ENCODE measurements around the gene PCYOX1L. TPM values are rescaled to one million over a fixed set of nuclear protein-coding genes. Genes with fewer than 3 reads are reported as not detected.

PCYOX1L gene
- polyA plus RNA-seq, 1 donor from 2014 or later: 21.1 TPM

DNA sequence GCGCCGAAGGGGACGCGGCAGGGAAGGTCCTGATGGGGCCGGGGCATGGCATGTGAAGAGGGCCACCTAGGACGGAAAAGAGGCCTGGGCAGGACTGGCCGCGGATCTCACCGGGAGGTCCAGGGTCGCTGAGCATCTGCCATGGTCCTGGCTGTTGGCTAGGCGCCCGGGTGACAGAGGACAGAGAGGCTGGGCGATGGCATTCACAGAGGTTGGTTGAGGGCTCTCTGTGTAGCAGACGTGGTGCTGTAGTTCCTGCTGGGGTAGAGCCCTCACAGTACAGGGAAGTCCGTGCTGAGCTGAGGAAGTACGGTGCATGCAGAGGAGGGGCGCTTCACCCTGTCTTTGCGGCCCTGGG is 427 bp downstream of the PCYOX1L start:
- peak overlapping the region; percentile 83 for H3K4me3 ChIP-seq (ENCODE audit: low read length)
- no peaks in the 10 kb centered on the region for H3K79me2 ChIP-seq (replicated peaks; ENCODE audit: insufficient read depth, low read length)
- H2AFZ ChIP-seq (ENCODE audit: low read depth, low read length): peak overlapping the region; percentile 69
- H4K20me1 ChIP-seq (ENCODE audit: insufficient read depth): no peaks in the 10 kb centered on the region
- H3K27me3 ChIP-seq (ENCODE audit: insufficient read depth, low read depth, low read length): no peaks in the 10 kb centered on the region
- H3K36me3 ChIP-seq (ENCODE audit: insufficient read depth, low read length): no peaks in the 10 kb centered on the region
- H3K27ac ChIP-seq (ENCODE audit: low read length): peak overlapping the region; percentile 66
- no peak for TF ChIP-seq TAF1 (IDR thresholded peaks at IDR 0.05; ENCODE audit: low read depth)
- TF ChIP-seq EP300 (conservative IDR thresholded peaks at IDR 0.05; ENCODE audit: poor library complexity, severe bottlenecking): peak; percentile 2
- no peak for TF ChIP-seq RAD21 (conservative IDR thresholded peaks at IDR 0.05)
- H3F3A ChIP-seq (ENCODE audit: insufficient read depth, low read length, poor library complexity, severe bottlenecking): no peaks in the 10 kb centered on the region
- H3K9ac ChIP-seq (ENCODE audit: low read length): peak overlapping the region; percentile 77
- H3K9me3 ChIP-seq (ENCODE audit: low read length): no peaks in the 10 kb centered on the region
- H3K9me2 ChIP-seq (ENCODE audit: insufficient read depth, low read length): no peaks in the 10 kb centered on the region
- peak overlapping the region; percentile 95 for H3K4me2 ChIP-seq (ENCODE audit: low read length)

GRCh38 chr5:149358868-149359495 is 1.1 kb downstream of the PCYOX1L start:
- TF ChIP-seq MXI1 (conservative IDR thresholded peaks at IDR 0.05; ENCODE audit: poor library complexity, severe bottlenecking) (no peak), EZH2 (IDR thresholded peaks at IDR 0.05; ENCODE audit: borderline replicate concordance, insufficient read depth, low read length, poor library complexity, severe bottlenecking) (no peak)
- H3K36me3 ChIP-seq (ENCODE audit: insufficient read depth, low read length): no peaks in the 10 kb centered on the region

DNA sequence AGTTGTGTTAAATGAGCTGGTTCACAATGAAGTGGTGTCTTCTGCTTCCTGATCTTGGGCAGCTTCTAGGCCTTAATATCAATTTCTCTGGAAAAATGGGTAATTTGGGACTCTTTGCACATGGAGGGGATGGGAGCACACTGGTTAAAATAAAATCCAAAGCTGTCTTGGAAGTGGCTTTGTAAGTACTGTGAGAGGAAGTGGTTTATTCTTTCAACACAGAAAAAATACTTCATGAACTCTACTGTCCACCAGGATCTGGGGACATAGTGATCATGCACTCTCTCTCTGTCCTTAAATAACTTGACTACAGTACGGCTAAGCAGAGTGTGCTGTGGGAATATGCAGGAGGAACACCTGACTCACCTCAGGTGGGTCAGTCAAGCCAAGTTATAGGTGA is 2.4 kb downstream of the PCYOX1L start:
- Histone ChIP-seq H3K9me3 (ENCODE audit: low read length) (no peaks in the 10 kb centered on the region), H3K4me3 (ENCODE audit: low read length) (no peak overlapping the region), H3K36me3 (ENCODE audit: insufficient read depth, low read length) (no peaks in the 10 kb centered on the region), H3F3A (ENCODE audit: insufficient read depth, low read length, poor library complexity, severe bottlenecking) (no peaks in the 10 kb centered on the region), H3K4me2 (ENCODE audit: low read length) (no peak overlapping the region), H3K27me3 (ENCODE audit: insufficient read depth, low read depth, low read length) (no peaks in the 10 kb centered on the region), H3K27ac (ENCODE audit: low read length) (no peak overlapping the region), H4K20me1 (ENCODE audit: insufficient read depth) (no peaks in the 10 kb centered on the region), H2AFZ (ENCODE audit: low read depth, low read length) (no peak overlapping the region), H3K9ac (ENCODE audit: low read length) (no peak overlapping the region), H3K9me2 (ENCODE audit: insufficient read depth, low read length) (no peaks in the 10 kb centered on the region), H3K79me2 (replicated peaks; ENCODE audit: insufficient read depth, low read length) (no peaks in the 10 kb centered on the region)
- TF ChIP-seq, protein P1, sequence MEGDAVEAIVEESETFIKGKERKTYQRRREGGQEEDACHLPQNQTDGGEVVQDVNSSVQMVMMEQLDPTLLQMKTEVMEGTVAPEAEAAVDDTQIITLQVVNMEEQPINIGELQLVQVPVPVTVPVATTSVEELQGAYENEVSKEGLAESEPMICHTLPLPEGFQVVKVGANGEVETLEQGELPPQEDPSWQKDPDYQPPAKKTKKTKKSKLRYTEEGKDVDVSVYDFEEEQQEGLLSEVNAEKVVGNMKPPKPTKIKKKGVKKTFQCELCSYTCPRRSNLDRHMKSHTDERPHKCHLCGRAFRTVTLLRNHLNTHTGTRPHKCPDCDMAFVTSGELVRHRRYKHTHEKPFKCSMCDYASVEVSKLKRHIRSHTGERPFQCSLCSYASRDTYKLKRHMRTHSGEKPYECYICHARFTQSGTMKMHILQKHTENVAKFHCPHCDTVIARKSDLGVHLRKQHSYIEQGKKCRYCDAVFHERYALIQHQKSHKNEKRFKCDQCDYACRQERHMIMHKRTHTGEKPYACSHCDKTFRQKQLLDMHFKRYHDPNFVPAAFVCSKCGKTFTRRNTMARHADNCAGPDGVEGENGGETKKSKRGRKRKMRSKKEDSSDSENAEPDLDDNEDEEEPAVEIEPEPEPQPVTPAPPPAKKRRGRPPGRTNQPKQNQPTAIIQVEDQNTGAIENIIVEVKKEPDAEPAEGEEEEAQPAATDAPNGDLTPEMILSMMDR (IDR thresholded peaks at IDR 0.05; ENCODE audit: poor library complexity, severe bottlenecking): no peak
- TF ChIP-seq EZH2 (IDR thresholded peaks at IDR 0.05; ENCODE audit: borderline replicate concordance, insufficient read depth, low read length, poor library complexity, severe bottlenecking) (no peak), POLR2AphosphoS5 (IDR thresholded peaks at IDR 0.05) (no peak), MXI1 (conservative IDR thresholded peaks at IDR 0.05; ENCODE audit: poor library complexity, severe bottlenecking) (no peak), TAF1 (IDR thresholded peaks at IDR 0.05; ENCODE audit: low read depth) (no peak), EP300 (conservative IDR thresholded peaks at IDR 0.05; ENCODE audit: poor library complexity, severe bottlenecking) (no peak), SMC3 (conservative IDR thresholded peaks at IDR 0.05; ENCODE audit: poor library complexity) (no peak), RAD21 (conservative IDR thresholded peaks at IDR 0.05) (no peak)
- TF ChIP-seq, protein P2, sequence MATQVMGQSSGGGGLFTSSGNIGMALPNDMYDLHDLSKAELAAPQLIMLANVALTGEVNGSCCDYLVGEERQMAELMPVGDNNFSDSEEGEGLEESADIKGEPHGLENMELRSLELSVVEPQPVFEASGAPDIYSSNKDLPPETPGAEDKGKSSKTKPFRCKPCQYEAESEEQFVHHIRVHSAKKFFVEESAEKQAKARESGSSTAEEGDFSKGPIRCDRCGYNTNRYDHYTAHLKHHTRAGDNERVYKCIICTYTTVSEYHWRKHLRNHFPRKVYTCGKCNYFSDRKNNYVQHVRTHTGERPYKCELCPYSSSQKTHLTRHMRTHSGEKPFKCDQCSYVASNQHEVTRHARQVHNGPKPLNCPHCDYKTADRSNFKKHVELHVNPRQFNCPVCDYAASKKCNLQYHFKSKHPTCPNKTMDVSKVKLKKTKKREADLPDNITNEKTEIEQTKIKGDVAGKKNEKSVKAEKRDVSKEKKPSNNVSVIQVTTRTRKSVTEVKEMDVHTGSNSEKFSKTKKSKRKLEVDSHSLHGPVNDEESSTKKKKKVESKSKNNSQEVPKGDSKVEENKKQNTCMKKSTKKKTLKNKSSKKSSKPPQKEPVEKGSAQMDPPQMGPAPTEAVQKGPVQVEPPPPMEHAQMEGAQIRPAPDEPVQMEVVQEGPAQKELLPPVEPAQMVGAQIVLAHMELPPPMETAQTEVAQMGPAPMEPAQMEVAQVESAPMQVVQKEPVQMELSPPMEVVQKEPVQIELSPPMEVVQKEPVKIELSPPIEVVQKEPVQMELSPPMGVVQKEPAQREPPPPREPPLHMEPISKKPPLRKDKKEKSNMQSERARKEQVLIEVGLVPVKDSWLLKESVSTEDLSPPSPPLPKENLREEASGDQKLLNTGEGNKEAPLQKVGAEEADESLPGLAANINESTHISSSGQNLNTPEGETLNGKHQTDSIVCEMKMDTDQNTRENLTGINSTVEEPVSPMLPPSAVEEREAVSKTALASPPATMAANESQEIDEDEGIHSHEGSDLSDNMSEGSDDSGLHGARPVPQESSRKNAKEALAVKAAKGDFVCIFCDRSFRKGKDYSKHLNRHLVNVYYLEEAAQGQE (IDR thresholded peaks at IDR 0.05; ENCODE audit: borderline replicate concordance): no peak

More at GRCh38 chr5:149358868-149359495, 1.1 kb downstream of the PCYOX1L start:
- Histone ChIP-seq H3K27ac (ENCODE audit: low read length) (no peak overlapping the region), H3F3A (ENCODE audit: insufficient read depth, low read length, poor library complexity, severe bottlenecking) (no peaks in the 10 kb centered on the region), H3K4me2 (ENCODE audit: low read length) (peak overlapping the region; percentile 95), H3K9me2 (ENCODE audit: insufficient read depth, low read length) (no peaks in the 10 kb centered on the region), H4K20me1 (ENCODE audit: insufficient read depth) (no peaks in the 10 kb centered on the region), H3K27me3 (ENCODE audit: insufficient read depth, low read depth, low read length) (no peaks in the 10 kb centered on the region), H3K9me3 (ENCODE audit: low read length) (no peaks in the 10 kb centered on the region), H3K4me3 (ENCODE audit: low read length) (peak overlapping the region; percentile 83), H2AFZ (ENCODE audit: low read depth, low read length) (peak overlapping the region; percentile 69), H3K79me2 (replicated peaks; ENCODE audit: insufficient read depth, low read length) (no peaks in the 10 kb centered on the region), H3K9ac (ENCODE audit: low read length) (peak overlapping the region; percentile 77)

All from neural cell (in vitro differentiated cells).